ENCODE data around the gene KRABD2.
A peak's percentile ranks its signal among the peaks of the same experiment; 100 is the strongest.

Gene KRABD2

DNA sequence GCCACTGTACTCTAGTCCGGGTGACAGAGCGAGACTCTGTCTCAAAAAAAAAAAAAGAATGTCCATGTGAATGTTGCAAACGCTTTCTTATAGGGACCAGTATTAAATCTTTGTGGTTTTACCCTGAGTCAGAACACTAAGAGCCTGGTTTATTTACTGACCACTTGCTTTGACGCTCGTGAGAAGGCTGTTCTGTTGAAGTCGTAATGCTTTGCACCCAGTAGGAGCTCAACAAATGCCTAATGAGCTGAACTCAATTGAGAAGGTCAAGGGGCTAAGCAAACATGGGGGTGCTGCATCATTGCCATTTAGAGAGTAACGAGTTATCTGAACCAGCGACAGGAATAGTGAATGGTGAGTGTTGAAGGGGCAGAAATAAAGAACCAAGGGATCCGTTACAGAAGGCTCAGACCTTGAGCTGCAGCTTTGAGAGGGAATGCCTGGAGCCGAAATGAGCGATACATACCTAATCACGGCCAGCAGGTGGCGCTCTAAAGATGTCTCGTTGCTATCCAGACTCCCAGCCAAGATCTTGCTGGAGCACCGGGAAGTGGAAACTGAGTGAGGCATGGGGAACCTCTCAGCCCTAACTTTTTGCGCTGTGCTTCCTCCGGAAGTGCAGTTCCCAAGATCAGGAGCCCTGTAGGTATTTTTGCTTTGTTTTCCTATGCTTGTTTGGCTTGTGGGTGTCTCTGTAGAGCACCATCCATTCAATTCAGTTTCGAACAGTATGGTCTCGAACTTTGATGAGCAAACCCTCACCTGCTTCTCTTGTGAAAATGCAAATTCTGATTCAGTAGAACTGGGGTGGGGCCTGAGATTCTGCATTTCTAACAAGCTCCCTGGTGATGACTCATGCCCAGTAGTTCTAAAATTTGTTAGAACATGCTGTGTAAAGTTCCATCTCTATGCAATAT is 33.7 kb upstream of the KRABD2 start:
- Histone ChIP-seq H3K4me3 (ENCODE audit: low read length) (peak overlapping the region; percentile 34; the same call in 1 of the 2 replicates), H3K9me2 (replicated peaks; ENCODE audit: control insufficient read depth, low read length) (no peaks in the 10 kb centered on the region), H3F3A (ENCODE audit: control insufficient read depth, insufficient read depth) (no peaks in the 10 kb centered on the region), H4K20me1 (ENCODE audit: control insufficient read depth, insufficient read depth, low read depth, low read length) (no peaks in the 10 kb centered on the region), H3K79me2 (ENCODE audit: control insufficient read depth, low read length) (no peaks in the 10 kb centered on the region), H3K36me3 (ENCODE audit: control insufficient read depth, low read length) (no peaks in the 10 kb centered on the region), H3K27ac (ENCODE audit: low read depth, low read length) (no peak overlapping the region), H3K4me1 (ENCODE audit: control insufficient read depth, low read length) (peaks cover 4% of the 10 kb centered on the region), H3K4me2 (ENCODE audit: low read length) (peak overlapping the region; percentile 54), H3K9me3 (ENCODE audit: control insufficient read depth, insufficient read depth, low read length) (no peaks in the 10 kb centered on the region), H3K27me3 (ENCODE audit: control insufficient read depth, low read length) (peaks cover 3% of the 10 kb centered on the region; the same call in 1 of the 2 replicates)
- no peak for TF ChIP-seq EZH2phosphoT487 (IDR thresholded peaks at IDR 0.05; ENCODE audit: borderline replicate concordance, low read length)
- TF ChIP-seq, protein P1, sequence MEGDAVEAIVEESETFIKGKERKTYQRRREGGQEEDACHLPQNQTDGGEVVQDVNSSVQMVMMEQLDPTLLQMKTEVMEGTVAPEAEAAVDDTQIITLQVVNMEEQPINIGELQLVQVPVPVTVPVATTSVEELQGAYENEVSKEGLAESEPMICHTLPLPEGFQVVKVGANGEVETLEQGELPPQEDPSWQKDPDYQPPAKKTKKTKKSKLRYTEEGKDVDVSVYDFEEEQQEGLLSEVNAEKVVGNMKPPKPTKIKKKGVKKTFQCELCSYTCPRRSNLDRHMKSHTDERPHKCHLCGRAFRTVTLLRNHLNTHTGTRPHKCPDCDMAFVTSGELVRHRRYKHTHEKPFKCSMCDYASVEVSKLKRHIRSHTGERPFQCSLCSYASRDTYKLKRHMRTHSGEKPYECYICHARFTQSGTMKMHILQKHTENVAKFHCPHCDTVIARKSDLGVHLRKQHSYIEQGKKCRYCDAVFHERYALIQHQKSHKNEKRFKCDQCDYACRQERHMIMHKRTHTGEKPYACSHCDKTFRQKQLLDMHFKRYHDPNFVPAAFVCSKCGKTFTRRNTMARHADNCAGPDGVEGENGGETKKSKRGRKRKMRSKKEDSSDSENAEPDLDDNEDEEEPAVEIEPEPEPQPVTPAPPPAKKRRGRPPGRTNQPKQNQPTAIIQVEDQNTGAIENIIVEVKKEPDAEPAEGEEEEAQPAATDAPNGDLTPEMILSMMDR (IDR thresholded peaks at IDR 0.05; ENCODE audit: low read depth, low read length, poor library complexity, severe bottlenecking): peak; percentile 90

DNA sequence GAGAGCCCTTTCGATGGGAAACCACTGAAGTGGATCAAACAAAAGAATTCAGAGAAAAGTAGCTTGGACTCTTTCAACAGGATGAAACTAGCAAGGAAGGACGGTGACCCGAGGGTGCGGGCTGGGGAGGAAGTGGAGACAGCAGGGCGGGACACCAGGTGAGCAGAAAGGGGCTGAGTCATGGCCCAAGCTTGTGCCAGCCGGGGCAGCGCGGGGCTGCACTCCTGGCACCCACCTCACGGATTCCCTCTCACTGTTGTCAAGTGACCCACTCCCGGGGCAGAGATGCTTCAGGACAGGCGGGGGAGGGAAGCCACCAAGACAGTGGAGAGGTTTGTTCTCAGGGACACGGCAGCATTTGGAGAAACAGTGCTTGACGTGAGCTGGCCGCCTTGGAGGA is 31.9 kb upstream of the KRABD2 start:
- TF ChIP-seq EZH2phosphoT487 (IDR thresholded peaks at IDR 0.05; ENCODE audit: borderline replicate concordance, low read length): no peak
- TF ChIP-seq, protein P1 (IDR thresholded peaks at IDR 0.05; ENCODE audit: low read depth, low read length, poor library complexity, severe bottlenecking): no peak
- no peaks in the 10 kb centered on the region for H3K9me2 ChIP-seq (replicated peaks; ENCODE audit: control insufficient read depth, low read length)
- peaks cover 4% of the 10 kb centered on the region for H3K4me1 ChIP-seq (ENCODE audit: control insufficient read depth, low read length)
- no peak overlapping the region for H3K4me2 ChIP-seq (ENCODE audit: low read length)
- no peaks in the 10 kb centered on the region; the same call in 1 of the 2 replicates for H3K27me3 ChIP-seq (ENCODE audit: control insufficient read depth, low read length)
- H4K20me1 ChIP-seq (ENCODE audit: control insufficient read depth, insufficient read depth, low read depth, low read length): no peaks in the 10 kb centered on the region
- H3K27ac ChIP-seq (ENCODE audit: low read depth, low read length): no peak overlapping the region
- H3K79me2 ChIP-seq (ENCODE audit: control insufficient read depth, low read length): no peaks in the 10 kb centered on the region
- no peak overlapping the region for H3K4me3 ChIP-seq (ENCODE audit: low read length)
- H3K36me3 ChIP-seq (ENCODE audit: control insufficient read depth, low read length): no peaks in the 10 kb centered on the region
- H3K9me3 ChIP-seq (ENCODE audit: control insufficient read depth, insufficient read depth, low read length): no peaks in the 10 kb centered on the region
- no peaks in the 10 kb centered on the region for H3F3A ChIP-seq (ENCODE audit: control insufficient read depth, insufficient read depth)

DNA sequence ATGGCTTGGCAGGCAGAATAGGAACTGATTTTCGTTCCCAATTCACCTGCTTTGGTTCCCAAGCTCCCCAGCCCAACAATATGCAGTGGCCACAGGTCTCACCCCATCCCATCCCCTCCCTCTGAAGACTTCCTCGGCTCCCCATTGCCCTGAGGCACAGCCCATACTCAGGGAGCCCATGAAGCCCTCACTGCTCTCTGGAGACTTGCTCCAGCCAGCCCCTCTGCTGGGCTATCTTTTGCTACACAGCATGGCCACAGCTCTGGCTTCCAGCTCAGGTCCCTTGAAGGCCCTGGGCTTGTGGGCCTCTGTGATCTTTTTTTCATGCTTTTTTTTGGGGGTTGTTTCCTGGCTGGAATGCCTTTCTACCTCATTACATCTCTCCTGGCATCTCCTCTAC is 29.7 kb upstream of the KRABD2 start:
- Histone ChIP-seq H3K36me3 (ENCODE audit: control insufficient read depth, low read length) (no peaks in the 10 kb centered on the region), H3K4me1 (ENCODE audit: control insufficient read depth, low read length) (peaks cover 4% of the 10 kb centered on the region), H3K79me2 (ENCODE audit: control insufficient read depth, low read length) (no peaks in the 10 kb centered on the region), H3K9me3 (ENCODE audit: control insufficient read depth, insufficient read depth, low read length) (no peaks in the 10 kb centered on the region), H3F3A (ENCODE audit: control insufficient read depth, insufficient read depth) (no peaks in the 10 kb centered on the region), H3K4me2 (ENCODE audit: low read length) (no peak overlapping the region), H3K9me2 (replicated peaks; ENCODE audit: control insufficient read depth, low read length) (no peaks in the 10 kb centered on the region), H4K20me1 (ENCODE audit: control insufficient read depth, insufficient read depth, low read depth, low read length) (no peaks in the 10 kb centered on the region), H3K4me3 (ENCODE audit: low read length) (no peak overlapping the region), H3K27ac (ENCODE audit: low read depth, low read length) (no peak overlapping the region), H3K27me3 (ENCODE audit: control insufficient read depth, low read length) (no peaks in the 10 kb centered on the region; the same call in 1 of the 2 replicates)
- TF ChIP-seq, protein P1 (IDR thresholded peaks at IDR 0.05; ENCODE audit: low read depth, low read length, poor library complexity, severe bottlenecking): no peak
